ENCODE results near the gene MCIDAS. TPM values are rescaled to one million over a fixed set of nuclear protein-coding genes. Genes with fewer than 3 reads are reported as not detected.

The MCIDAS gene
- total RNA-seq, 1 donor from 2014 or later: not detected

GRCh38 chr5:55218967-55219366 lies 8.1 kb downstream of the MCIDAS start:
- Mint-ChIP-seq H3K9me3 (ENCODE audit: unreplicated experiment) (no peaks in the 10 kb centered on the region), H3K27ac (ENCODE audit: unreplicated experiment) (no peak overlapping the region), H3K36me3 (ENCODE audit: unreplicated experiment) (no peaks in the 10 kb centered on the region), H3K27me3 (ENCODE audit: unreplicated experiment) (peaks cover 15% of the 10 kb centered on the region), H3K4me3 (ENCODE audit: unreplicated experiment) (no peak overlapping the region), H3K4me1 (ENCODE audit: low read depth, unreplicated experiment) (no peaks in the 10 kb centered on the region)
- TF ChIP-seq CTCF (IDR thresholded peaks at IDR 0.05; ENCODE audit: partially characterized antibody, unreplicated experiment): no peak
- no peak for DNase-seq

GRCh38 chr5:55211184-55211874 lies 15.8 kb downstream of the MCIDAS start:
- H3K4me1 Mint-ChIP-seq (ENCODE audit: low read depth, unreplicated experiment): no peaks in the 10 kb centered on the region
- no peak for DNase-seq
- no peak overlapping the region for H3K4me3 Mint-ChIP-seq (ENCODE audit: unreplicated experiment)
- H3K36me3 Mint-ChIP-seq (ENCODE audit: unreplicated experiment): no peaks in the 10 kb centered on the region
- H3K27ac Mint-ChIP-seq (ENCODE audit: unreplicated experiment): no peak overlapping the region
- no peaks in the 10 kb centered on the region for H3K9me3 Mint-ChIP-seq (ENCODE audit: unreplicated experiment)
- H3K27me3 Mint-ChIP-seq (ENCODE audit: unreplicated experiment): no peaks in the 10 kb centered on the region
- no peak for TF ChIP-seq CTCF (IDR thresholded peaks at IDR 0.05; ENCODE audit: partially characterized antibody, unreplicated experiment)

GRCh38 chr5:55205001-55205400 lies 22.1 kb downstream of the MCIDAS start:
- Mint-ChIP-seq H3K9me3 (ENCODE audit: unreplicated experiment) (no peaks in the 10 kb centered on the region), H3K4me1 (ENCODE audit: low read depth, unreplicated experiment) (no peaks in the 10 kb centered on the region), H3K36me3 (ENCODE audit: unreplicated experiment) (no peaks in the 10 kb centered on the region), H3K27ac (ENCODE audit: unreplicated experiment) (no peak overlapping the region), H3K4me3 (ENCODE audit: unreplicated experiment) (no peak overlapping the region), H3K27me3 (ENCODE audit: unreplicated experiment) (peaks cover 4% of the 10 kb centered on the region)
- DNase-seq: no peak
- no peak for TF ChIP-seq CTCF (IDR thresholded peaks at IDR 0.05; ENCODE audit: partially characterized antibody, unreplicated experiment)

GRCh38 chr5:55191165-55191564 lies 36.0 kb downstream of the MCIDAS start:
- H3K4me1 Mint-ChIP-seq (ENCODE audit: low read depth, unreplicated experiment): no peaks in the 10 kb centered on the region
- DNase-seq: no peak
- H3K4me3 Mint-ChIP-seq (ENCODE audit: unreplicated experiment): no peak overlapping the region
- H3K27me3 Mint-ChIP-seq (ENCODE audit: unreplicated experiment): no peaks in the 10 kb centered on the region
- peaks cover 2% of the 10 kb centered on the region for H3K9me3 Mint-ChIP-seq (ENCODE audit: unreplicated experiment)
- H3K27ac Mint-ChIP-seq (ENCODE audit: unreplicated experiment): no peak overlapping the region
- no peaks in the 10 kb centered on the region for H3K36me3 Mint-ChIP-seq (ENCODE audit: unreplicated experiment)
- TF ChIP-seq CTCF (IDR thresholded peaks at IDR 0.05; ENCODE audit: partially characterized antibody, unreplicated experiment): no peak

GRCh38 chr5:55188656-55189540 lies 38.2 kb downstream of the MCIDAS start:
- no peak for DNase-seq
- Mint-ChIP-seq H3K36me3 (ENCODE audit: unreplicated experiment) (no peaks in the 10 kb centered on the region), H3K9me3 (ENCODE audit: unreplicated experiment) (peaks cover 2% of the 10 kb centered on the region), H3K27me3 (ENCODE audit: unreplicated experiment) (no peaks in the 10 kb centered on the region), H3K27ac (ENCODE audit: unreplicated experiment) (no peak overlapping the region), H3K4me3 (ENCODE audit: unreplicated experiment) (no peak overlapping the region), H3K4me1 (ENCODE audit: low read depth, unreplicated experiment) (no peaks in the 10 kb centered on the region)
- no peak for TF ChIP-seq CTCF (IDR thresholded peaks at IDR 0.05; ENCODE audit: partially characterized antibody, unreplicated experiment)
